OCI-LY1 (cell line): ENCODE data around the gene PRM2.

Experiments used
- CTCF ChIP-seq: fragments of 200-600 bp; sonication (generic), shearing (Covaris generic); IDR thresholded peaks from 2 replicates; pipeline ENCODE4 v1.5.1; 2017; ENCODE audit warnings: mild to moderate bottlenecking, antibody characterized with exemption, low read length, moderate library complexity, mixed read lengths
- EZH2 ChIP-seq: fragments of 200-600 bp; sonication (generic), shearing (Covaris generic); IDR thresholded peaks from 2 replicates; pipeline ENCODE4 v1.8.0; 2017; ENCODE audit warnings: borderline replicate concordance, mixed run types, mild to moderate bottlenecking, antibody characterized with exemption, low read length, moderate library complexity, mixed read lengths

DNA sequence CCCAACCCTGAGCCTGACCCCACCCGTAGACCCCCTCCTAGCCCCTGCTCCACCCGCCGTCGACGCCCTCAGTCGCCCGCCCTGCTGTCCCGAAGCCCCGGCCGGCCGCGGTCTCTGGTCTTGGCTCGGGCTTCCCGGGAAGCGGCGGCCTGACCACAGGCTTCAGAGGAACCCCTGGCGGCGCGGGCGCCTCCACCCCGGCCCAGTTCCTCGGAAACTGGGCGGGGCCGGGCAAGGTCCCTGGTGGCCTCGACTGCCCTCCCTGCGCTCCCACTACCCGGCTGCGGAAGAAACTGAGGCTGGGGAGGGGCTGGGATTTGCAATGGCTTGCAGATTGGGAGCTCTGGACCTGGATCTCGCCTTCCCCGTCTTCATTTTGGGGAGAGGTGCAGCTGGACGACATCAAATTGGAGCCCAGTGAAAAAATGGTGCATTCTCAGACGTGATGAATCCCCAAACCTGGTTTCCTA, 19.6 kb downstream of the PRM2 start:
- TF ChIP-seq CTCF (no peak), EZH2 (no peak)
